Peyer's patch (tissue), 4 donors: ENCODE results near the gene PATJ.

Experiments
- POLR2A ChIP-seq, 2 donors: fragments of 450-650 bp; IDR thresholded peaks; one replicate each; pipeline ENCODE4 v1.5.1; 2017; ENCODE audit warnings: antibody characterized with exemption in 2 of 2, mild to moderate bottlenecking in 2 of 2, moderate library complexity in 2 of 2
- TF ChIP-seq, protein P1 (sequence below), 6 experiments: fragments of 450-650 bp in 4 of 6; fragments of 200-600 bp in 2 of 6; sonication (generic) in 1 of 6; IDR thresholded peaks; one replicate each; pipeline ENCODE4 v1.5.1; 2017 to 2019; ENCODE audit warnings: antibody characterized with exemption in 6 of 6, mild to moderate bottlenecking in 3 of 6, moderate library complexity in 1 of 6

DNA sequence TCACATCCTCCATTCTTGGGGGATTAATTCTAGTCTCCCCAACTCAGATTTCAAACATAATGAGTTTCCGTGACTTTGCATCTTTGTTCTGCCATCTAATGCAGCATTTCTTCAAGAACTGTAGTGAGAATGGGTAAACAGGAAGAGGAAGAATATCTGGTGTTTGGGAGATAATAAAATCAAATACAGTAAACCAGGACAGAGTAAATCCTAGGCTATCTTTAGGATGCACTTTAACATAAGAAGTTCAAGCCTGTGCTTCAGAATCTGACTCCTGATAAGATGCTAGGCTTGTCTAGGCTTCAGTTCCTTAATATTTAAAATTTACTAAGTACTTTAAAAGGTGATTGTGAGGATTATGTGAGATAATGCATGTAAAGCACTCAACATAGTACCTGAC lies 27.9 kb downstream of the PATJ start:
- TF ChIP-seq, protein P1, sequence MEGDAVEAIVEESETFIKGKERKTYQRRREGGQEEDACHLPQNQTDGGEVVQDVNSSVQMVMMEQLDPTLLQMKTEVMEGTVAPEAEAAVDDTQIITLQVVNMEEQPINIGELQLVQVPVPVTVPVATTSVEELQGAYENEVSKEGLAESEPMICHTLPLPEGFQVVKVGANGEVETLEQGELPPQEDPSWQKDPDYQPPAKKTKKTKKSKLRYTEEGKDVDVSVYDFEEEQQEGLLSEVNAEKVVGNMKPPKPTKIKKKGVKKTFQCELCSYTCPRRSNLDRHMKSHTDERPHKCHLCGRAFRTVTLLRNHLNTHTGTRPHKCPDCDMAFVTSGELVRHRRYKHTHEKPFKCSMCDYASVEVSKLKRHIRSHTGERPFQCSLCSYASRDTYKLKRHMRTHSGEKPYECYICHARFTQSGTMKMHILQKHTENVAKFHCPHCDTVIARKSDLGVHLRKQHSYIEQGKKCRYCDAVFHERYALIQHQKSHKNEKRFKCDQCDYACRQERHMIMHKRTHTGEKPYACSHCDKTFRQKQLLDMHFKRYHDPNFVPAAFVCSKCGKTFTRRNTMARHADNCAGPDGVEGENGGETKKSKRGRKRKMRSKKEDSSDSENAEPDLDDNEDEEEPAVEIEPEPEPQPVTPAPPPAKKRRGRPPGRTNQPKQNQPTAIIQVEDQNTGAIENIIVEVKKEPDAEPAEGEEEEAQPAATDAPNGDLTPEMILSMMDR (IDR thresholded peaks at IDR 0.05), result no peak
- no peak for TF ChIP-seq POLR2A (IDR thresholded peaks at IDR 0.05)
